Karpas-422 (cell line): ENCODE results near the gene ERBIN. TPM values are rescaled to one million over a fixed set of nuclear protein-coding genes. Genes with fewer than 3 reads are reported as not detected.
A peak's percentile ranks its signal among the peaks of the same experiment; 100 is the strongest.
"Not testable (repeated sequence)": the region's sequence is repeated elsewhere in the genome, so short reads cannot be mapped to it uniquely, and the experiment has no call there.

Source experiments
- DNase-seq: peaks from one replicate; pipeline ENCODE4 v3.0.0-alpha.2; 2015
- H2AFZ ChIP-seq: fragments of 200-600 bp; sonication (generic); 2 replicates; pipeline ENCODE4 v1.6.1; 2014; ENCODE audit warnings: antibody characterized with exemption, low read length, mixed read lengths
- H3K27ac ChIP-seq: fragments of 200-600 bp; sonication (generic); 2 replicates; pipeline ENCODE4 v1.5.1; 2014; ENCODE audit warnings: mild to moderate bottlenecking, low read length, moderate library complexity
- H3K27me3 ChIP-seq: fragments of 200-600 bp; sonication (generic); 2 replicates; pipeline ENCODE4 v1.6.1; 2014; ENCODE audit warnings: low read length, mixed read lengths
- H3K36me3 ChIP-seq: fragments of 200-600 bp; sonication (generic); 2 replicates; pipeline ENCODE4 v1.6.1; 2014; ENCODE audit warnings: low read length, mixed read lengths; ENCODE audit not compliant: insufficient read depth
- H3K4me1 ChIP-seq: fragments of 200-600 bp; sonication (generic); 2 replicates; pipeline ENCODE4 v1.6.1; 2014; ENCODE audit warnings: mild to moderate bottlenecking, low read length, mixed read lengths
- H3K4me2 ChIP-seq: fragments of 200-600 bp; sonication (generic); 2 replicates; pipeline ENCODE4 v1.6.1; 2014; ENCODE audit warnings: low read length, low read depth, mild to moderate bottlenecking; ENCODE audit not compliant: poor library complexity, severe bottlenecking
- H3K4me3 ChIP-seq: fragments of 200-600 bp; sonication (generic); 2 replicates; pipeline ENCODE4 v1.5.1; 2014; ENCODE audit warnings: mild to moderate bottlenecking, antibody characterized with exemption, low read length, mixed read lengths
- H3K79me2 ChIP-seq: fragments of 200-600 bp; sonication (generic); 2 replicates; pipeline ENCODE4 v1.6.1; 2014; ENCODE audit warnings: mild to moderate bottlenecking, low read length, mixed read lengths
- H3K9ac ChIP-seq: fragments of 200-600 bp; sonication (generic); 2 replicates; pipeline ENCODE4 v1.6.0; 2014; ENCODE audit warnings: low read length
- H3K9me2 ChIP-seq: fragments of 200-600 bp; sonication (generic), shearing (Covaris generic); replicated peaks from 2 replicates; pipeline ENCODE4 v1.6.0; 2014; ENCODE audit warnings: mild to moderate bottlenecking, low read length, moderate library complexity; ENCODE audit not compliant: insufficient read depth
- H3K9me3 ChIP-seq: fragments of 300-700, 200-600 bp; sonication (generic); 2 replicates; pipeline ENCODE4 v1.6.1; 2014; ENCODE audit warnings: low read length, mixed read lengths
- H4K20me1 ChIP-seq: fragments of 200-600 bp; sonication (generic); 2 replicates; pipeline ENCODE4 v1.6.1; 2014; ENCODE audit warnings: mild to moderate bottlenecking, antibody characterized with exemption, low read length, low read depth; ENCODE audit not compliant: insufficient read depth
- total RNA-seq: library from RNA; depleted of rRNA; stranded (reverse); fragments of >200 nt; shearing (Covaris generic); gene quantifications from 2 replicates; pipeline ENCODE4 v1.2.3, GENCODE V29; 2014; ENCODE audit warnings: low replicate concordance; rRNA removed

The ERBIN gene, protein sequence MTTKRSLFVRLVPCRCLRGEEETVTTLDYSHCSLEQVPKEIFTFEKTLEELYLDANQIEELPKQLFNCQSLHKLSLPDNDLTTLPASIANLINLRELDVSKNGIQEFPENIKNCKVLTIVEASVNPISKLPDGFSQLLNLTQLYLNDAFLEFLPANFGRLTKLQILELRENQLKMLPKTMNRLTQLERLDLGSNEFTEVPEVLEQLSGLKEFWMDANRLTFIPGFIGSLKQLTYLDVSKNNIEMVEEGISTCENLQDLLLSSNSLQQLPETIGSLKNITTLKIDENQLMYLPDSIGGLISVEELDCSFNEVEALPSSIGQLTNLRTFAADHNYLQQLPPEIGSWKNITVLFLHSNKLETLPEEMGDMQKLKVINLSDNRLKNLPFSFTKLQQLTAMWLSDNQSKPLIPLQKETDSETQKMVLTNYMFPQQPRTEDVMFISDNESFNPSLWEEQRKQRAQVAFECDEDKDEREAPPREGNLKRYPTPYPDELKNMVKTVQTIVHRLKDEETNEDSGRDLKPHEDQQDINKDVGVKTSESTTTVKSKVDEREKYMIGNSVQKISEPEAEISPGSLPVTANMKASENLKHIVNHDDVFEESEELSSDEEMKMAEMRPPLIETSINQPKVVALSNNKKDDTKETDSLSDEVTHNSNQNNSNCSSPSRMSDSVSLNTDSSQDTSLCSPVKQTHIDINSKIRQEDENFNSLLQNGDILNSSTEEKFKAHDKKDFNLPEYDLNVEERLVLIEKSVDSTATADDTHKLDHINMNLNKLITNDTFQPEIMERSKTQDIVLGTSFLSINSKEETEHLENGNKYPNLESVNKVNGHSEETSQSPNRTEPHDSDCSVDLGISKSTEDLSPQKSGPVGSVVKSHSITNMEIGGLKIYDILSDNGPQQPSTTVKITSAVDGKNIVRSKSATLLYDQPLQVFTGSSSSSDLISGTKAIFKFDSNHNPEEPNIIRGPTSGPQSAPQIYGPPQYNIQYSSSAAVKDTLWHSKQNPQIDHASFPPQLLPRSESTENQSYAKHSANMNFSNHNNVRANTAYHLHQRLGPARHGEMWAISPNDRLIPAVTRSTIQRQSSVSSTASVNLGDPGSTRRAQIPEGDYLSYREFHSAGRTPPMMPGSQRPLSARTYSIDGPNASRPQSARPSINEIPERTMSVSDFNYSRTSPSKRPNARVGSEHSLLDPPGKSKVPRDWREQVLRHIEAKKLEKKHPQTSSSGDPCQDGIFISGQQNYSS (N-terminal part only)
- 173 and 203 TPM in 2 replicates for total RNA-seq

DNA sequence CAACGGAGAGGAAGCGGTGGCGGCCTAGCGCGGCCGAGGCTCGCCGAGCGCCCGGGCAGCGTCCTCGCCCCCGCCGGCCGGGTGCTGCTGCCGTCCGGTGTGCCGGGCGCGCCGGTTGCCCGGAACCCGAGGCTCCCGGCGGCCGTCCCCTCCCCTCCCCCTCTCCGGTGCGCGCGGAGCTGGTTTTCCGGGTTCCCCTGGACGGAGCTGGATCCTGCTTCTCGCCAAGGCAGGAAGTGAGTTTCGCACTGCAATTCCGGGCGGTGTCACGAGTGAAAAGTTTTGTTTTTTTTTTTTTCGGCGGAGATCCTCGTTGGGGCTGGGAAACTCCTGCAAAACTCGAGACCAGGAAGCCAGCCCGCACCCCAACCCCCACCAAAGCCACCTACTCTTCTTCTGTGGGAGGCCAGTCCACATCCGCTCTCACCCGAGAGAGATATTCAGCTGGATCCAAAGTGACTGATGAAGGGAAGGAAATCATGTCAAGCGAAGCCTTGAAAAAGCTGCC lies at the start of gene ERBIN:
Gene ERBIN (plus strand): TSS at position 300 of the 508 bp plus-strand sequence. CDS start 66,144 bp downstream, outside the sequence.
- H3K79me2 ChIP-seq: peaks cover 51% of the 10 kb centered on the region

DNA sequence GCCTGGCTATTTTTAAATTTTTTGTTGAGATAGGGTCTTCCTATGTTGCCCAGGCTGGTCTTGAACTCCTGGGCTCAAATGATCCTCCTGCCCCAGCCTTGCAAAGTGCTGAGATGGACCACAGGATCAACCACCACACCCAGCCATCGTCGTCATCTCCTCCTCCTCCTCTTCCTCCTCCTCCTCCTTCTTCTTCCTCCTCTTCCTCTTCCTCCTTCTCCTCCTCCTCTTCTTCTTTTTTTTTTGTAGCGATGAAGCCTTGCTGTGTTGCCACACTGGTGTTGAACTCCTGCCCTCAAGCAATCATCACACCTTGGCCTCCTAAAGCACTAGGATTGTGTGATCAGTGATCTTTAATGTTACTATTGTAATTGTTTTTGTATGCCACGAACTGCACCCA lies 49.4 kb upstream of the ERBIN start:
- peaks cover 2% of the 10 kb centered on the region; the same call in 1 of the 2 replicates for H3K27me3 ChIP-seq
- H3K27ac ChIP-seq: no peak overlapping the region

More for the DNA sequence above, at the start of gene ERBIN:
- peaks cover 13% of the 10 kb centered on the region for H3K36me3 ChIP-seq
- H3K9ac ChIP-seq: peak within 1 kb of the TSS; percentile 96
- H3K9me2 ChIP-seq: no peaks in the 10 kb centered on the region
- H3K9me3 ChIP-seq: no peaks in the 10 kb centered on the region
- no peaks in the 10 kb centered on the region for H3K27me3 ChIP-seq
- H3K27ac ChIP-seq: peak within 1 kb of the TSS; percentile 93
- peaks cover 9% of the 10 kb centered on the region; the same call in 1 of the 2 replicates for H4K20me1 ChIP-seq
- H3K4me1 ChIP-seq: peaks cover 34% of the 10 kb centered on the region
- H3K4me3 ChIP-seq: peak within 1 kb of the TSS; percentile 74
- DNase-seq: peak; percentile 85
- H3K4me2 ChIP-seq: peak within 1 kb of the TSS; percentile 88
- peak within 1 kb of the TSS; percentile 76; the same call in 1 of the 2 replicates for H2AFZ ChIP-seq

DNA sequence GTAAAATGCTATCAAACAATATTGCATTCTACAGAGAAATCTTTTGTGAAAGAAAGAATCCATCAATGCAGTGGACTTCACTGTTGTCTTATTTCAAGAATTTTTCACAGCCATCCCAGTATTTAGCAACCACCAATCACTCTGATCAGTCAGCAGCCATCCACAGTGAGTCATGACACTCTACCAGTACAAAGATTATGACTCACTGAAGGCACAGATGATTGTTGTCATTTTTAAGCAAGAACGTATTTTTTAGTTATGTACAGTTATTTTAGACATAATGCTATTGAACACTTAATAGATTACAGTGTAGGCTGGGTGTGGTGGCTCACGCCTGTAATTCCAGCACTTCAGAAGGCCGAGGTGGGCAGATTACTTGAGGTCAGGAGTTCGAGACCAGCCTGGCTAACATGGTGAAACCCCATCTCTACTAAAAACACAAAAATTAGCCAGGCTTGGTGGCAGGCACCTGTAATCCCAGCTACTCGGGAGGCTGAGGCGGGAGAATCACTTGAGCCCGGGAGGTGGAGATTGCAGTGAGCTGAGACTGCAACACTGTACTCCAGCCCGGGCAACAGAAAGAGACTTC lies 46.6 kb upstream of the ERBIN start:
- not testable (repeated sequence) for H3K27me3 ChIP-seq, H3K9ac ChIP-seq, H3K4me2 ChIP-seq, H3K27ac ChIP-seq, H3K4me3 ChIP-seq, H3K9me3 ChIP-seq, H4K20me1 ChIP-seq, H2AFZ ChIP-seq, H3K4me1 ChIP-seq, H3K79me2 ChIP-seq, H3K36me3 ChIP-seq, H3K9me2 ChIP-seq, DNase-seq

More for the DNA sequence above, 49.4 kb upstream of the ERBIN start:
- Histone ChIP-seq H2AFZ (no peak overlapping the region), H3K4me2 (no peak overlapping the region), H3K9me2 (no peaks in the 10 kb centered on the region), H3K79me2 (no peaks in the 10 kb centered on the region), H3K4me3 (no peak overlapping the region), H3K36me3 (no peaks in the 10 kb centered on the region), H3K9ac (no peak overlapping the region), H3K4me1 (no peaks in the 10 kb centered on the region), H3K9me3 (no peaks in the 10 kb centered on the region), H4K20me1 (no peaks in the 10 kb centered on the region)
- no peak for DNase-seq

DNA sequence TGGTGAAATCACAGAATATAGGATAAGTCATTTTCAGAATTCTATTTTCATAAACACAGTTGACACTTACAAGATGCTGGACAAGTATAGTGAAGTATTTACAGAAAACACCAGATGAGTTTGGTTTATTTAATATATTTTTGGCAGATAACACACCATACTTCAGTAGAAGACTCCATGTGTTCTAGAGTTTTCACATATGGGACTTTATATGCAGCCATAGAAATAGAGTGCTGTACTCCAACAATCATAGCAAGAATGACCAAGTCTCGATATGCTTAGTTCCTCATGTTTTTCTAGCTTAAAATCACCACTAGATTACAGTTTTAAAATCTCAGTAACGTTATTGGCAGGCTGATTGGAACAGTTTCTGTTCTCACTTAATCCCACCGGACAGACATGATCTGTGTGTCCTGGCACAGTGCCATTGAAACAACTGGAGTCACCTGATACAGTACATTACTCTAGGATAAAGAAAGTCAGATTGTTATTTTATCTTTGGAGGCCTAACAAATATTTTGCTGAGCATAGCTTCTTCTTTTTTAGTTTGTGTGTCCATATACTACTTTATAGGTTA lies 45.8 kb upstream of the ERBIN start:
- H3K9ac ChIP-seq: no peak overlapping the region
- DNase-seq: no peak
- no peak overlapping the region for H2AFZ ChIP-seq
- H3K79me2 ChIP-seq: no peaks in the 10 kb centered on the region
- no peaks in the 10 kb centered on the region for H3K36me3 ChIP-seq
- no peaks in the 10 kb centered on the region for H4K20me1 ChIP-seq
- no peak overlapping the region for H3K4me2 ChIP-seq
- no peaks in the 10 kb centered on the region for H3K4me1 ChIP-seq
- no peak overlapping the region for H3K4me3 ChIP-seq
- H3K27me3 ChIP-seq: peaks cover 3% of the 10 kb centered on the region; the same call in 1 of the 2 replicates
- H3K9me2 ChIP-seq: no peaks in the 10 kb centered on the region
- H3K27ac ChIP-seq: no peak overlapping the region
- H3K9me3 ChIP-seq: no peaks in the 10 kb centered on the region

DNA sequence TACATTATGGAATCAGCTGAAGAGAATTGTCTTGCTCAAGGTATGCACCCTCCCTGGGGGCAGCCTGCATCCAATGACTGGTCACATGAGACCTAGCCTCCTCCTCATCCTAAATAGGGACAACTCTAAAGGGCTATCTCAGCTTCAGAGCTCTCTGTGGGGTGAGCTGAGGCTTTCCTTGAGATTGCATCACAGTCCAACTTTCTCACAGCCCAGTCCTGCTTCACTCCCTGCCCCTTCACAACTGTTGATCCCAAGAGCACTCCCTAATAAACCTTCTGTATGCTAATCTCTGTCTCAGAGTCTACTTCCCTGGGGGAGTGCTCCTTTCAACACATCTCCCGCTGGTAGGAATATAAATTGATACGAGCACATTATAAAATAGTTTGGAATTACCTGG lies 44.1 kb upstream of the ERBIN start:
- Histone ChIP-seq H3K9ac (no peak overlapping the region), H3K4me2 (no peak overlapping the region), H2AFZ (no peak overlapping the region), H4K20me1 (no peaks in the 10 kb centered on the region), H3K9me2 (no peaks in the 10 kb centered on the region), H3K4me1 (no peaks in the 10 kb centered on the region), H3K9me3 (no peaks in the 10 kb centered on the region), H3K4me3 (no peak overlapping the region), H3K27me3 (peaks cover 3% of the 10 kb centered on the region; the same call in 1 of the 2 replicates), H3K27ac (no peak overlapping the region), H3K36me3 (no peaks in the 10 kb centered on the region), H3K79me2 (no peaks in the 10 kb centered on the region)
- no peak for DNase-seq

DNA sequence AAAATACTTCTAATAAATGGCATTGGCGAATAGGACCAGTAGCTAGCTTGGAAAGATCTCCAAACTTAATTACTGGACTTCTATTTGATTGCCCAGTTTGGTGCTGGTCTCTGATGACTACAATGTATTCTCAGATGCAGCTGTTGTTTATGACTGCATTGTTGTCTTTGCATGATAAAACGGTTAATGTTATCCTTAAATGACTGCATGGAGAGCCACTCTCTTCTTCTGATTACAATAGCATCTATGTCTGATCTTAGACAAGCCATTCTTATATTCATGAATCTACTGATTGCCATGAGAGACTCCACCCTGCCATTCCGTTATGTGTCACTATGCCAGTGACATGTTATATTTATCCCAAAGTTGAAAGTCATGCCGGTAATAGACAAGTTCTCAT lies 42.9 kb upstream of the ERBIN start:
- Histone ChIP-seq H3K27me3 (peaks cover 3% of the 10 kb centered on the region; the same call in 1 of the 2 replicates), H3K4me3 (no peak overlapping the region), H3K79me2 (no peaks in the 10 kb centered on the region), H4K20me1 (no peaks in the 10 kb centered on the region), H3K9me2 (no peaks in the 10 kb centered on the region), H3K4me2 (no peak overlapping the region), H3K9ac (no peak overlapping the region), H3K27ac (no peak overlapping the region), H2AFZ (no peak overlapping the region), H3K9me3 (no peaks in the 10 kb centered on the region), H3K4me1 (no peaks in the 10 kb centered on the region), H3K36me3 (no peaks in the 10 kb centered on the region)
- no peak for DNase-seq

DNA sequence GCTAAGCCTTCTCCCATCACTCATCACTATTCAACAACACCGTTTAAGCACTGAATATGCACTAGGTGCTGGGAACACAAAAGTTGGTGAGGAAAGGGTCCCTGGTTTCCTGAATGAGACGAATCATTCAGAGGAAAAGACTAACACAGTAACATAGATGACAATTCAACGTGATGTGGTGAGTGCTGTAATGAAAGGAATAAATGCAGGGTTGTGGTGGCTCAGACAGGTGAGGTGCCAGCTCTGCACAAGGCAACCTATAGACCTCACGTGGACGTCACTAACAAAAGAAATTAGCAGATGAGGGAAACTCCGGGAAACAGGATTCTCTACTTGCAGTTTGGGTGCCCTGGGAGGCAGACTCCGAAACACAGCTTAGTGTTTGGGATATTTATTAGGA lies 40.0 kb upstream of the ERBIN start:
- Histone ChIP-seq H3K9me2 (no peaks in the 10 kb centered on the region), H3K4me3 (no peak overlapping the region), H4K20me1 (no peaks in the 10 kb centered on the region), H3K27ac (no peak overlapping the region), H3K9me3 (no peaks in the 10 kb centered on the region), H2AFZ (no peak overlapping the region), H3K27me3 (peaks cover 3% of the 10 kb centered on the region; the same call in 1 of the 2 replicates), H3K79me2 (no peaks in the 10 kb centered on the region), H3K4me2 (no peak overlapping the region), H3K36me3 (no peaks in the 10 kb centered on the region), H3K9ac (no peak overlapping the region), H3K4me1 (no peaks in the 10 kb centered on the region)
- no peak for DNase-seq
